HPDE6-E6E7 (cell line): ENCODE results near the gene MICALL1.

Experiments used
- DNase-seq: peaks from one replicate; pipeline ENCODE4 v3.0.0; 2011; ENCODE audit warnings: missing footprints; ENCODE audit errors: extremely low spot score

MICALL1 gene

GRCh38 chr22:37983860-37984791 is 78.0 kb downstream of the MICALL1 start, which contains the start of gene SOX10:
Gene SOX10 (minus strand): TSS chr22:37984555. CDS start chr22:37983784, 771 bp downstream.
- DNase-seq = no peak

- no peak for DNase-seq
Measured at GRCh38 chr22:37985050-37985585, 79.0 kb downstream of the MICALL1 start.

- no peak for DNase-seq
Measured at GRCh38 chr22:37985751-37986281, 79.7 kb downstream of the MICALL1 start.

GRCh38 chr22:37986371-37986770 is 80.3 kb downstream of the MICALL1 start:
- no peak for DNase-seq

- DNase-seq = no peak
Measured at GRCh38 chr22:37989146-37990045, 83.3 kb downstream of the MICALL1 start.

GRCh38 chr22:37990301-37990700 is 84.2 kb downstream of the MICALL1 start:
- no peak for DNase-seq

- no peak for DNase-seq
Measured at GRCh38 chr22:37990862-37991261, 84.8 kb downstream of the MICALL1 start.

- no peak for DNase-seq
Measured at GRCh38 chr22:37991731-37992442, 85.8 kb downstream of the MICALL1 start.
